SK-N-SH treated with all-trans-retinoic acid at 6 μM for 48 hours (cell line): ENCODE data around the gene STK11.
A peak's percentile ranks its signal among the peaks of the same experiment; 100 is the strongest.

Source experiments
- ATAC-seq: fragments of 200-7000 bp; cut with Tn5 transposase; 3 replicates; pipeline ENCODE4 v1.9.1; 2020; ENCODE audit warnings: mild to moderate bottlenecking, moderate library complexity
- ARNTL ChIP-seq: fragments of 450-650 bp; formaldehyde crosslinking; IDR thresholded peaks from 2 replicates; pipeline ENCODE4 v1.5.0; 2020; ENCODE audit warnings: low read depth, mild to moderate bottlenecking, moderate library complexity, borderline replicate concordance
- BACH2 ChIP-seq: fragments of 250-450 bp; sonication (Bioruptor Pico); IDR thresholded peaks from 2 replicates; pipeline ENCODE4 v1.9.0; 2021; ENCODE audit warnings: mild to moderate bottlenecking, borderline replicate concordance
- CREB5 ChIP-seq: fragments of 250-450 bp; sonication (Bioruptor Pico); IDR thresholded peaks from 2 replicates; pipeline ENCODE4 v1.5.1; 2020; ENCODE audit warnings: low read depth, mild to moderate bottlenecking, moderate library complexity
- CSDC2 ChIP-seq: fragments of 250-450 bp; sonication (Bioruptor Pico); IDR thresholded peaks from 2 replicates; pipeline ENCODE4 v1.5.0; 2020; ENCODE audit warnings: mild to moderate bottlenecking, moderate library complexity
- CSRNP3 ChIP-seq: fragments of 250-450 bp; sonication (Bioruptor Pico); IDR thresholded peaks from 2 replicates; pipeline ENCODE4 v1.5.1; 2021; ENCODE audit warnings: mild to moderate bottlenecking, moderate library complexity
- ESRRG ChIP-seq: fragments of 250-450 bp; sonication (Bioruptor Pico); IDR thresholded peaks from 2 replicates; pipeline ENCODE4 v1.6.1; 2021; ENCODE audit warnings: mild to moderate bottlenecking
- GLIS3 ChIP-seq: fragments of 250-450 bp; sonication (Bioruptor Pico); IDR thresholded peaks from 2 replicates; pipeline ENCODE4 v1.5.0; 2020; ENCODE audit warnings: mild to moderate bottlenecking, moderate library complexity
- OSR1 ChIP-seq: fragments of 250-450 bp; sonication (Bioruptor Pico); IDR thresholded peaks from 2 replicates; pipeline ENCODE4 v1.8.0; 2022; ENCODE audit warnings: moderate library complexity, mild to moderate bottlenecking, inconsistent platforms
- PATZ1 ChIP-seq: fragments of 250-450 bp; sonication (Bioruptor Pico); IDR thresholded peaks from 2 replicates; pipeline ENCODE4 v1.8.0; 2020; ENCODE audit warnings: mild to moderate bottlenecking, moderate library complexity, borderline replicate concordance
- POU6F1 ChIP-seq: fragments of 250-450 bp; sonication (Bioruptor Pico); IDR thresholded peaks from 2 replicates; pipeline ENCODE4 v1.8.0; 2021; ENCODE audit warnings: low read depth, mild to moderate bottlenecking, moderate library complexity, borderline replicate concordance
- PPARA ChIP-seq: fragments of 250-450 bp; sonication (Bioruptor Pico); IDR thresholded peaks from 2 replicates; pipeline ENCODE4 v1.5.0; 2020; ENCODE audit warnings: mild to moderate bottlenecking, borderline replicate concordance
- RARB ChIP-seq: fragments of 250-450 bp; sonication (Bioruptor Pico); IDR thresholded peaks from 2 replicates; pipeline ENCODE4 v1.8.0; 2021; ENCODE audit warnings: mild to moderate bottlenecking, moderate library complexity
- TSHZ2 ChIP-seq: fragments of 250-450 bp; sonication (Bioruptor Pico); IDR thresholded peaks from 2 replicates; pipeline ENCODE4 v1.5.0; 2020; ENCODE audit warnings: mild to moderate bottlenecking, moderate library complexity
- ZC3H10 ChIP-seq: fragments of 250-450 bp; sonication (Bioruptor Pico); IDR thresholded peaks from 2 replicates; pipeline ENCODE4 v1.5.1; 2021; ENCODE audit warnings: mild to moderate bottlenecking, moderate library complexity
- ZFP3 ChIP-seq: fragments of 250-450 bp; sonication (Bioruptor Pico); IDR thresholded peaks from 2 replicates; pipeline ENCODE4 v1.5.0; 2020; ENCODE audit warnings: mild to moderate bottlenecking, moderate library complexity
- ZNF565 ChIP-seq: fragments of 450-650 bp; formaldehyde crosslinking; conservative IDR thresholded peaks from 2 replicates; pipeline ENCODE4 v1.5.0; 2020; ENCODE audit warnings: low read depth, mild to moderate bottlenecking, moderate library complexity
- ZNF70 ChIP-seq: fragments of 450-650 bp; formaldehyde crosslinking; IDR thresholded peaks from 2 replicates; pipeline ENCODE4 v1.5.0; 2020; ENCODE audit warnings: mild to moderate bottlenecking, moderate library complexity
- ZNF8 ChIP-seq: fragments of 450-650 bp; formaldehyde crosslinking; IDR thresholded peaks from 2 replicates; pipeline ENCODE4 v1.5.0; 2020; ENCODE audit warnings: mild to moderate bottlenecking, moderate library complexity

The STK11 gene

GRCh38 chr19:1168572-1169410, 36.8 kb upstream of the STK11 start:
- TF ChIP-seq PATZ1 (CRISPR knock-in tag) (no peak), ZC3H10 (CRISPR knock-in tag) (no peak)
- ATAC-seq, result peak; percentile 57

GRCh38 chr19:1169411-1169791, 36.2 kb upstream of the STK11 start:
- ATAC-seq, result no peak
- no peak for TF ChIP-seq CREB5 (CRISPR knock-in tag)
- TF ChIP-seq POU6F1 (CRISPR knock-in tag), result no peak
- no peak for TF ChIP-seq ARNTL (CRISPR knock-in tag)
- no peak for TF ChIP-seq CSRNP3 (CRISPR knock-in tag)
- no peak for TF ChIP-seq ZFP3 (CRISPR knock-in tag)
- no peak for TF ChIP-seq CSDC2 (CRISPR knock-in tag)
- no peak for TF ChIP-seq ZNF565 (CRISPR knock-in tag)
- no peak for TF ChIP-seq TSHZ2 (CRISPR knock-in tag)
- TF ChIP-seq GLIS3 (CRISPR knock-in tag), result no peak
- TF ChIP-seq BACH2 (CRISPR knock-in tag), result no peak
- TF ChIP-seq PPARA (CRISPR knock-in tag), result no peak
- no peak for TF ChIP-seq RARB (CRISPR knock-in tag)
- TF ChIP-seq ZNF8 (CRISPR knock-in tag), result no peak
- no peak for TF ChIP-seq ZNF70 (CRISPR knock-in tag)

GRCh38 chr19:1169921-1170885, 35.4 kb upstream of the STK11 start:
- TF ChIP-seq PPARA (CRISPR knock-in tag) (no peak), ZC3H10 (CRISPR knock-in tag) (no peak), OSR1 (no peak), ESRRG (CRISPR knock-in tag) (no peak), TSHZ2 (CRISPR knock-in tag) (no peak), CSRNP3 (CRISPR knock-in tag) (no peak), GLIS3 (CRISPR knock-in tag) (no peak)
- ATAC-seq, result peak; percentile 65
